OCI-LY1 (cell line): ENCODE results near the gene DIP2B.

Experiments used
- CTCF ChIP-seq: fragments of 200-600 bp; sonication (generic), shearing (Covaris generic); IDR thresholded peaks from 2 replicates; pipeline ENCODE4 v1.5.1; 2017; ENCODE audit warnings: mild to moderate bottlenecking, antibody characterized with exemption, low read length, moderate library complexity, mixed read lengths
- EZH2 ChIP-seq: fragments of 200-600 bp; sonication (generic), shearing (Covaris generic); IDR thresholded peaks from 2 replicates; pipeline ENCODE4 v1.8.0; 2017; ENCODE audit warnings: borderline replicate concordance, mixed run types, mild to moderate bottlenecking, antibody characterized with exemption, low read length, moderate library complexity, mixed read lengths

DNA sequence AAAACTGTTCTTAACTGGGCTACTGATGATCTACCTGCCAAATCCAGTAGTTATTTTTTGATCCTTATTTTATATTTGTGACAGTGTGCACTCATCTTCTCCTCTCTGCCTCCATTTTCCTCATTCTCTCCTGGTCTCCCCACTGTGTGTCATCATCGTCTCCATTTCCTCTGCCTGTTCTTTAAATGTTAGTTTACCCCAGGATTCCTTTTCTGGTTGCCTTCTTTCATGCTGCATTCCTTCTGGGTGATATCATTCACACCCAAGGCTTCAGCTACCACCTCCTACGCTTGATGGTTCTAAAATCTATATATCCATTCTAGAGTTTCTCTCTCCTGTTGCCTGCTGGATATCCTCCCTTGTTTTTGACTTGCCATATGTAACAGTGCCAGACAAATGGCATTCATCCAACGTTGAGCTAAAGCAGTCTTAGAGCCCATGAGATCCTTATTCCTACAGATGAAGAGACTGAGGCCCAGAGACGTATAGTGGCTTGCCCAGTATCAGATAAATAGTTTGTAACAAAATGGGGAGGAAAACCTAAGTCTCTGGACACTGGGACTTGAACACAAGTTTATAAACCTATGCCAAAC, 109.5 kb downstream of the DIP2B start:
- TF ChIP-seq CTCF (no peak), EZH2 (no peak)
